Progenitor cell of endocrine pancreas (in vitro differentiated cells): ENCODE data around the gene C10orf62. TPM values are rescaled to one million over a fixed set of nuclear protein-coding genes. Genes with fewer than 3 reads are reported as not detected.

ENCODE experiments used
- DNase-seq: peaks from one replicate; pipeline ENCODE4 v3.0.0; 2021; ENCODE audit warnings: low spot score; ENCODE audit not compliant: unreplicated experiment
- H3K27ac Mint-ChIP-seq: 2 replicates; pipeline ENCODE4 v1.8.0; 2021; ENCODE audit warnings: mild to moderate bottlenecking, moderate library complexity, mixed read lengths
- H3K27me3 Mint-ChIP-seq: 2 replicates; pipeline ENCODE4 v1.8.0; 2021; ENCODE audit warnings: mixed read lengths
- H3K36me3 Mint-ChIP-seq: 2 replicates; pipeline ENCODE4 v1.8.0; 2022; ENCODE audit warnings: mixed read lengths; ENCODE audit not compliant: insufficient read depth
- H3K4me1 Mint-ChIP-seq: 2 replicates; pipeline ENCODE4 v1.8.0; 2021; ENCODE audit warnings: low read depth, mixed read lengths
- H3K4me3 Mint-ChIP-seq: 2 replicates; pipeline ENCODE4 v1.8.0; 2021; ENCODE audit warnings: low read depth, mild to moderate bottlenecking, moderate library complexity, mixed read lengths
- H3K9me3 Mint-ChIP-seq: 2 replicates; pipeline ENCODE4 v1.8.0; 2021; ENCODE audit warnings: low read depth, mixed read lengths
- CTCF ChIP-seq: fragments of 200-600 bp; sonication (generic); IDR thresholded peaks from one replicate; pipeline ENCODE4 v1.5.0; 2021; ENCODE audit warnings: antibody characterized with exemption, mild to moderate bottlenecking; ENCODE audit not compliant: unreplicated experiment
- total RNA-seq: library from RNA; stranded (reverse); gene quantifications from 2 replicates; pipeline ENCODE4 v1.2.1, GENCODE V29; 2021

The C10orf62 gene
- total RNA-seq, 1 donor from 2014 or later, result 0.96 TPM

GRCh38 chr10:97596101-97597082 lies 6.9 kb downstream of the C10orf62 start:
- Mint-ChIP-seq H3K27ac (no peak overlapping the region), H3K4me1 (no peaks in the 10 kb centered on the region), H3K9me3 (no peaks in the 10 kb centered on the region), H3K27me3 (no peaks in the 10 kb centered on the region), H3K36me3 (no peaks in the 10 kb centered on the region), H3K4me3 (no peak overlapping the region)
- no peak for TF ChIP-seq CTCF
- DNase-seq, result no peak

- Mint-ChIP-seq H3K36me3 (no peaks in the 10 kb centered on the region), H3K4me3 (no peak overlapping the region), H3K4me1 (no peaks in the 10 kb centered on the region), H3K27me3 (no peaks in the 10 kb centered on the region), H3K9me3 (no peaks in the 10 kb centered on the region), H3K27ac (peak overlapping the region; percentile 29)
- no peak for DNase-seq
- no peak for TF ChIP-seq CTCF
Measured at GRCh38 chr10:97597778-97598177, 8.3 kb downstream of the C10orf62 start.

GRCh38 chr10:97598407-97599271 lies 9.1 kb downstream of the C10orf62 start:
- H3K9me3 Mint-ChIP-seq, result no peaks in the 10 kb centered on the region
- H3K4me1 Mint-ChIP-seq, result no peaks in the 10 kb centered on the region
- no peak for TF ChIP-seq CTCF
- DNase-seq, result no peak
- no peak overlapping the region for H3K4me3 Mint-ChIP-seq
- H3K36me3 Mint-ChIP-seq, result no peaks in the 10 kb centered on the region
- H3K27ac Mint-ChIP-seq, result no peak overlapping the region
- H3K27me3 Mint-ChIP-seq, result no peaks in the 10 kb centered on the region

GRCh38 chr10:97599272-97599619 lies 9.7 kb downstream of the C10orf62 start:
- no peaks in the 10 kb centered on the region for H3K9me3 Mint-ChIP-seq
- H3K36me3 Mint-ChIP-seq, result no peaks in the 10 kb centered on the region
- DNase-seq, result no peak
- H3K4me1 Mint-ChIP-seq, result no peaks in the 10 kb centered on the region
- TF ChIP-seq CTCF, result no peak
- no peak overlapping the region for H3K4me3 Mint-ChIP-seq
- no peaks in the 10 kb centered on the region for H3K27me3 Mint-ChIP-seq
- no peak overlapping the region for H3K27ac Mint-ChIP-seq

GRCh38 chr10:97600616-97601015 lies 11.1 kb downstream of the C10orf62 start:
- H3K4me1 Mint-ChIP-seq, result no peaks in the 10 kb centered on the region

More at GRCh38 chr10:97600616-97601015, 11.1 kb downstream of the C10orf62 start:
- Mint-ChIP-seq H3K9me3 (no peaks in the 10 kb centered on the region), H3K27ac (no peak overlapping the region), H3K36me3 (no peaks in the 10 kb centered on the region), H3K27me3 (no peaks in the 10 kb centered on the region), H3K4me3 (no peak overlapping the region)
- no peak for TF ChIP-seq CTCF
- DNase-seq, result no peak
